HG03045 (cell line): Measurements from ENCODE around the gene SMIM43.
"Not testable (repeated sequence)": the region's sequence is repeated elsewhere in the genome, so short reads cannot be mapped to it uniquely, and the experiment has no call there.

ENCODE experiments used
- ATAC-seq: cut with Tn5 transposase; IDR thresholded peaks from one replicate; pipeline ENCODE4 v1.9.1; 2021; ENCODE audit warnings: mild to moderate bottlenecking, moderate library complexity; ENCODE audit not compliant: unreplicated experiment

SMIM43 gene

GRCh38 chr4:121784401-121784800 is 19.4 kb upstream of the SMIM43 start:
- no peak for ATAC-seq

- ATAC-seq: no peak
Observed at GRCh38 chr4:121783210-121783609, 18.2 kb upstream of the SMIM43 start.

DNA sequence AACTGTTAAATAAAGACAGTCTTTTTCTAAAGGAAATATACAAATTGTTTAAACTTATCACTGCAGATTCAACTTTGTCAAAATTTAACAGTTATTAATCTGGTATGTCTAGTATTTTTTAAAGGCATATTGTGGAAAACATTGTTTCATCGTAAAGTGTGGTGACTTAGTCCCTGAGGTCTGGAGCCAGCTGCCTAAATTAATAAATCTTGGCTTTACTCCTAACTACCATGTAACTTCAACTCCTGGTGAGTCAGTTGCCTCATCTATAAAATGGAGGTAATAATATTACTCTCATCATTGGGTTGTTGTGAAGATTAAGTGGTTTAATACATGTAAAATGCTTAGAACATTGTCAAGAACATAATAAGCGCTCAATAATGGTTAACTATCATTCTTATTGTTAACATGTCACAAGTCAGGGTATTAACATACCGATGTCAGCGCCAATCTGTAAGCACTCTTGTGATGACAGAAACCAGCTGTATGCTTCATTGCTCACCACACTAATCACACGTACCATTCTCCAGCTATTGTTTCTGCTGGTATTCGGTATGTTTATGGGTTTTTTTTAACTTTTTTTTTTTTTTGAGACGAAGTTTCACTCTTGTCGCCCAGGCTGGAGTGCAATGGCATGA is 14.1 kb upstream of the SMIM43 start:
- ATAC-seq: no peak

DNA sequence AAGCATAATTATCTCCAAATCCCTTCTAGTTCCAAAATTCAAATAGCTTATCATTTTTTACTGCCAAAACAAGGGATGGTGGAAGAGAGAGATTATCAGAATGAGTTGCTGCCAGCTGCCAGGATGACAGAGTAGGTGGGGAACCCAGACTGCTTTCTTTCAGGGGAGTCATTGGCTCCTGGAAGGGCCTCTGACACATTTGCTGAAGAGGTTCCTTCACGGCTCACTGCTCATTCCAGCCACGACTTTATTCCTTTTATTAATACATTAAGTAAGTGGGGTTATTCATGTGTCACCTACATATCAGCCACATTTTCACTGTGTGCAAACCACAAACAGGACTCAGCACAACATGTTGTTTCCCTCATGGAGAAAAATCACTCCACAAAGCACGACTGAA is 12.7 kb upstream of the SMIM43 start:
- peak; percentile 72 for ATAC-seq

GRCh38 chr4:121776610-121777401 is 11.8 kb upstream of the SMIM43 start:
- ATAC-seq: no peak

DNA sequence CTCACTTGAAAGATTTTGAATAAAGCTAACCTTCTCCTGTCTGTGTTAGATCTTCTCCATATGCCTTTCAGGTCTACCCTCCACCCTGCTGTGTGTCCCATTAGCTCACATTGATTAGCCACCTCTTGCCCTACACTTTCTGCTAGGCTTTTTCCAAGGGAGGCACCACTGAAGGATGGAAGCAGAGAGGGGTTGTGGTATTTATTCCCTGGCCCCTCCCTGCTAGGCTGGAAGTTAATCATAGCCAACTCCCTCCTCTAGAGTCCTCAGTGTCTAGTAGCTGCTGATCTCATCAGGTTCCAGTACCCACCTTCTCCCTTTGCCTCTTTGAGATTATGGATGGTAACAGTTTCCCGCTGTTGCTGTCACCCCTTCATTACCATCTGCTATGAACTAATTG is 8.9 kb upstream of the SMIM43 start:
- ATAC-seq: no peak

GRCh38 chr4:121771869-121772268 is 6.9 kb upstream of the SMIM43 start:
- no peak for ATAC-seq

GRCh38 chr4:121769341-121769740 is 4.4 kb upstream of the SMIM43 start:
- no peak for ATAC-seq

DNA sequence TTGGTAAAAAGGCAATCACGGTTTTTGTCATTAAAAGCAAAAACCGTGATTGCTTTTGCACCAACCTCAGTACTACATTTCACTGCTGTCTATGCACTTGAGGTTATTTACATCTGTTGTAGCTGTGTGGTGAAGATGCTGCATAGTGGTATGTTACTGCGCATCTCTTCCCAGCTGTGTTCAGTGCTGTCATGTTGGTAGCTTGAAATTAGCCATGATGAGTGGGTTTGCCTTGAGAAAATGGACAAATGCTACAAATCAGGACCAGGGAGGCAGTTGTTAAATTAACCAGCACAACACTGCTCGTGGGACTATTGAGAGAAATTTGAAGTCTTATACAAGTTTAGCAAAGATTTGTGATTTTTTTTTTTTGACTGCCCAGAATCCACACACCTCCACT is 2.2 kb upstream of the SMIM43 start:
- no peak for ATAC-seq

DNA sequence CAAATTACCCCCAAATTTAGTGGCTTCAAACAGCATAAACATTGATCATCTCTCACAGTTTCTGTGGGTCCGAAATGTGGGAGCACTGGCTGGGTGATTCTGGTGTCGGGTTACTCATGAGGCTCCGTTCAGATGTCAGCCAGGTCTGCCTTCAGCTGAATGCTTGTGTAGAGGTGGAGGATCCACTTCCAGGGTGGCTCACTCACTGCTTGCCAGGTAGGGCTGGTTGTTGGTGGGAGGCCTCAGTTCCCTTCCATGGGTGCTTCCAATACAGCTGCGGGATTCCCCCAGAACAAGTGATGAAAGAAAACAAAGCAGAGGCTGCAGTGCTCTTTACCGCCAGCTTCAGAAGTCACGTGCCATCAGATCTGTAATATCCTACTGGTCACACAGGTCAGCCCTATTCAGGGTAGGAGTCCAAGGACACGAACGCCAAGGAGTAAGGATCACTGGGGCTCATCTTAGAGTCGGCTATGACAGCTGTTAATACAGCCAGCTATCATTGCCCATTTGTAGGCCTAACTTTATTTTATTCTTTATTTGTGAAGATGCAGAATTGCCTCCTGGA is 1.1 kb upstream of the SMIM43 start:
- no peak for ATAC-seq

GRCh38 chr4:121765368-121765705 is 373 bp upstream of the SMIM43 start:
- ATAC-seq: no peak

DNA sequence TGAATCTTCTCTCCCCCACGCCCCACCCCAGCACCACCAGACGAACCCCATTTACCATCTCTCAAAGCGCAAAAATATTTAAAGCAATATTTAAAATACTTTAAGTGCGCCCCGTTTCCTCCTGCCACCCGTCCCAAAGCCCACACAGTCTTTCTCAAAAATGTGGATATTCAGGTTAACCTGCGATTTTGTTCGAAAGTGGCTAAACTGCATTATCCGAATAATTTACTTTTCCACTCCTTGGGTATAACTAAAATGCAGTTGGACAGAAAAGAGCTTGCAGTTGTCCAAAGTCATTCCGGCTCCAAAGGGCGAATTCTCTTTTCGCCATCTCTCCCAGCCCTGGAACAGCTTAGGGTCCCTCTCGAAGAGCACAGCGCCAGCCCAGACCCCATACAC is 662 bp downstream of the SMIM43 start:
- ATAC-seq: no peak

DNA sequence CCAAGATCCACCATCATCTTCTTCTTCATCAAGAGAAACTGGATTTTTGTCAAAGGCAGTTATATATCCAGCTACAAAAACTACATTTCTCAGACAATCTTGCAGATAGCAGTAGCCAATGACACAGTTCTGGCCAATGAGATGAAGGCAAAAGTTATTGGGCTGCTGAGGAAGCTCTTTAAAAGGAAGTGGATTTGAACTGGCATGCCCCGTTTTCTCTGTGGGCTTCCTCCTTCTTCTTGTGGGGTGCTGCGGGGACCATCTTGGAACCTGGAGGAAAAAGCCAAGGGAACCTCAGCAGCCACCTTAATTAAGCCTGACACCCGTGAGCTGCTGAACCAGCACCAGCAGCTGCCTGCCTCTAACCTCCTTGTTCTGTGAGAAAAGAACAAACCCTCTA is 4.8 kb downstream of the SMIM43 start:
- ATAC-seq: no peak

- ATAC-seq: no peak
Observed at GRCh38 chr4:121758925-121759568, 5.9 kb downstream of the SMIM43 start.

DNA sequence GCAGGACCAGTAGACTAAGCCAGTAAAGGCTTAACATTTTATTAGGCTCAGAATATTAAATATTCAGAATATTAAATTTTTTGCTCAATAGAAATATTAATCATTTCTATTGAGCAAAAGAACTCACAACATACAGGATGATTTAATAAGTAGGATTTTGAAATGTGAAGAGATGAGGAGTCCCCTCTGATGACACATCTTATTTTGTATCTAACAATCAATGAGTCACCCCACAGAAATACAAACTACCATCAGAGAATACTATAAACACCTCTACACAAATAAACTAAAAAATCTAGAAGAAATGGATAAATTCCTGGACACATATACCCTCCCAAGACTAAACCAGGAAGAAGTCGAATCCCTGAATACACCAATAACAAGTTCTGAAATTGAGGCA is 12.8 kb downstream of the SMIM43 start:
- not testable (repeated sequence) for ATAC-seq

DNA sequence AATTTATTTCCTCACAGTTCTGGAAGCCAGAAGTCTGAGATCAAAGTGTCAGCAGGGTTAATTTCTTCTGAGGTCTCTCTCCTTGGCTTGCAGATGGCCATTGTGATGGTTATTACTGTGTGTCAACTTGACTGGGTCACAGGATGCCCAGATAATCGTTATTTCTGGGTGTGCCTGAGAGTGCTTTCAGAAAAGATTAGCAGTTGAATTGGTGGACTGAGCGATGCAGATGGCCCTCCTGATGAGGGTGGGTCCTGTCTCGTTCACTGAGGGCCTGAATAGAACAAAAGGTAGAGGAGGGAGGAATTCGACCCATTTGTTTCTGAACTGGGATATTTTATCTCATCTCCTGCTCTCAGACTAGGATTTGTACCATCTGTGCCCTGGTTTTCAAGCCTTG is 15.7 kb downstream of the SMIM43 start:
- ATAC-seq: no peak

GRCh38 chr4:121742794-121743193 is 22.2 kb downstream of the SMIM43 start:
- no peak for ATAC-seq

- no peak for ATAC-seq
Observed at GRCh38 chr4:121741751-121742150, 23.2 kb downstream of the SMIM43 start.

DNA sequence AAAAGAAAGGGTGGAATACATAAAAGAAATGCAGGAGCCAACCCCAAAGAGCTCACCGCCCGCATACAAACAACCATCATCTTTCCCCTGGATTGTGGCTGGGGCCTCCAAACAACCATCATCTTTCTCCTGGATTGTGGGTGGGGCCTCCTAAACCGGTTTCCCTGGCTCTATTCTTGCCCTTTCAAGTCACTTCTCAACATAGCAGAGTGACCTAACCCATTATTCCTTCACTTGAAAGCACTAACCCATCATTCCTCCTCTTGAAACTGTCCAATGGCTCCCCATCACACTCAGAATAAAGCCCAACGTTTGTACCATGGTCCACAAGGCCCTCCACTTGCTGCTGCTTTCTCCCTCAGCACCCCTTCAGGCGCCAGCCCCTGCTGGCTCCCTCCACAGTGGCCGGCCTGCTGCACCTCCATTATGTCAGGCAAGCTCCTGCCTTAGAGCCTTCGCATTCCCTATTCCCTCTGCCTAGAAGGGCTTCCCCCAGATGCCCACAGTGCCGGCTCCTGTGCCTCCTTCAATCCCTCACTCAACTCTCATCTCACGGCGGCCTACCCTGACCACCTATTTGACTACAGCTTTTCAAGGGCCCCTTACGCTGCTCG is 24.1 kb downstream of the SMIM43 start:
- no peak for ATAC-seq

- no peak for ATAC-seq
Observed at GRCh38 chr4:121739575-121739974, 25.4 kb downstream of the SMIM43 start.

DNA sequence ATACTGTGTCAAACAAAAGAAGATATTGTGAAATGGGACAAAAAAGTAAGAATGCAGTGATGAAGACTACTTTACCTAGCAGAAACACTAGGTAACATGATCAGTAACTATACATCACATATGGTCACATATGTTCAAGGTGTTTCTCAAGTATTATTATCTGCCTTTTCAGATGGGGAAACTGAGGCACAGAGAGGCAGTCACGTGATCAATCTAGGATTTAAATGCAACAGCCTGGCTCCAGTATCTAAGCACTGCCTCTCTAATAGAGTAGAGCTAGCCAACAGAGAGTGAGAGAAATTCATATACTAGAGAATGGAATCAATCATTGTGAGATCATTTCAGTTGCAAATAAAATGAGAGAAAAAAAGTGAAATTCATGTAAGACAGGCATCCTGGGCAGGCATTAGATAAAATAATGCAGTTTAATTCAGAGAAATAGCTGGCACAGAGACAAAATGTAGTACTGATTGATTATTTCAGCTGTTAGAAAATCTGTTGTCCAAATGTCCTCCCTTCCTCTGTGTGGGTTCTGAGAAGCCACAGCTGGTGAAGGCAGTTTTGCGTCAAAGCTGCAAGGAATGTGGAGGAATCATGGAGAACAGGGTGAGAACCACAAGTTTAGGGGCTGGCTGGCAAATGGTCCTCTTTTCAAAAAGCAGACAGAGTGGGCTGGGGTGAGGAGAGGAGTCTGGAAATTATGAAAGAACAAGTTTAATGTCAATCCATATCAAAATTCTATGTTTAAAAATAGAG is 26.0 kb downstream of the SMIM43 start:
- ATAC-seq: no peak
